HEK293T (cell line): ENCODE measurements around the gene VOPP1.

ENCODE experiments used
- CTCF ChIA-PET: fragments of 350-600 bp; formaldehyde crosslinking; extraction: SDS; loops from one replicate; lab custom pipeline; 2021; ENCODE audit warnings: antibody characterized with exemption, inconsistent platforms; lab: Yijun Ruan, JAX
- POLR2A ChIA-PET: fragments of 350-600 bp; formaldehyde crosslinking; extraction: SDS; loops from one replicate; lab custom pipeline; 2020; ENCODE audit warnings: antibody characterized with exemption, inconsistent platforms; lab: Yijun Ruan, JAX
- DNase-seq: peaks from one replicate; pipeline ENCODE4 v3.0.0; 2012; ENCODE audit warnings: mixed read lengths; ENCODE audit errors: extremely low spot score
- ARNT ChIP-seq: fragments of 450-650 bp; IDR thresholded peaks from 2 replicates; pipeline ENCODE4 v1.6.1; 2017; ENCODE audit warnings: mild to moderate bottlenecking
- BHLHE40 ChIP-seq: fragments of 450-650 bp; IDR thresholded peaks from 2 replicates; pipeline ENCODE4 v1.6.1; 2016; ENCODE audit warnings: mild to moderate bottlenecking, moderate library complexity, borderline replicate concordance
- CTBP1 ChIP-seq: fragments of 450-650 bp; IDR thresholded peaks from 2 replicates; pipeline ENCODE4 v1.6.1; 2016; ENCODE audit warnings: borderline replicate concordance
- ELF4 ChIP-seq: fragments of 450-650 bp; IDR thresholded peaks from 2 replicates; pipeline ENCODE4 v1.6.1; 2017; ENCODE audit warnings: antibody characterized with exemption
- FOXA1 ChIP-seq: fragments of 450-650 bp; IDR thresholded peaks from 2 replicates; pipeline ENCODE4 v1.6.1; 2016; ENCODE audit warnings: mild to moderate bottlenecking
- FOXK2 ChIP-seq: fragments of 450-650 bp; IDR thresholded peaks from 2 replicates; pipeline ENCODE4 v1.6.1; 2016; ENCODE audit warnings: mild to moderate bottlenecking
- FOXM1 ChIP-seq: fragments of 450-650 bp; IDR thresholded peaks from 2 replicates; pipeline ENCODE4 v1.6.1; 2017; ENCODE audit warnings: mild to moderate bottlenecking, borderline replicate concordance
- HDGF ChIP-seq: fragments of 450-650 bp; IDR thresholded peaks from 2 replicates; pipeline ENCODE4 v1.6.1; 2017; ENCODE audit warnings: antibody characterized with exemption, borderline replicate concordance
- L3MBTL2 ChIP-seq: fragments of 450-650 bp; conservative IDR thresholded peaks from 2 replicates; pipeline ENCODE4 v1.6.1; 2016; ENCODE audit warnings: mild to moderate bottlenecking
- LEF1 ChIP-seq: fragments of 450-650 bp; IDR thresholded peaks from 2 replicates; pipeline ENCODE4 v1.6.1; 2017; ENCODE audit warnings: mild to moderate bottlenecking, borderline replicate concordance
- NFRKB ChIP-seq: fragments of 450-650 bp; IDR thresholded peaks from 2 replicates; pipeline ENCODE4 v1.6.1; 2016; ENCODE audit warnings: mild to moderate bottlenecking, moderate library complexity
- PKNOX1 ChIP-seq: fragments of 450-650 bp; IDR thresholded peaks from 2 replicates; pipeline ENCODE4 v1.6.1; 2016
- SP1 ChIP-seq: fragments of 450-650 bp; IDR thresholded peaks from 2 replicates; pipeline ENCODE4 v1.6.1; 2017
- SUZ12 ChIP-seq: fragments of 450-650 bp; IDR thresholded peaks from 2 replicates; pipeline ENCODE4 v1.6.1; 2016; ENCODE audit warnings: mild to moderate bottlenecking
- TARDBP ChIP-seq: fragments of 450-650 bp; IDR thresholded peaks from 2 replicates; pipeline ENCODE4 v1.6.1; 2016
- ZNF384 ChIP-seq: fragments of 450-650 bp; IDR thresholded peaks from 2 replicates; pipeline ENCODE4 v1.6.1; 2016

VOPP1 gene

GRCh38 chr7:55458351-55458750 is 114.0 kb downstream of the VOPP1 start:
- no peak for DNase-seq
- ChIA-PET POLR2A (no interaction called here), CTCF (no interaction called here)
- TF ChIP-seq FOXA1 (no peak), CTBP1 (no peak), FOXK2 (no peak), ELF4 (no peak), L3MBTL2 (no peak), LEF1 (no peak), BHLHE40 (no peak), NFRKB (no peak), HDGF (no peak), ARNT (no peak), SUZ12 (no peak), SP1 (no peak)

- TF ChIP-seq LEF1 (no peak), NFRKB (no peak), TARDBP (no peak), ARNT (no peak)
- ChIA-PET POLR2A (no interaction called here), CTCF (no interaction called here)
- DNase-seq = no peak
These were observed 114.5 kb downstream of the VOPP1 start for GRCh38 chr7:55457801-55458200.

- POLR2A ChIA-PET = interaction anchor here (1.0 kb wide), 1 partner anchor 120 kb away, joined by 4 read pairs; no protein-coding TSS in a partner anchor
- TF ChIP-seq BHLHE40 = no peak
- TF ChIP-seq CTBP1 = no peak
- TF ChIP-seq FOXM1 = no peak
- TF ChIP-seq FOXA1 = no peak
These were observed 119.3 kb downstream of the VOPP1 start for GRCh38 chr7:55452971-55453370.

GRCh38 chr7:55449992-55450535 is 122.2 kb downstream of the VOPP1 start:
- TF ChIP-seq ELF4 (no peak), NFRKB (no peak), TARDBP (no peak), L3MBTL2 (no peak), HDGF (no peak), SP1 (no peak), FOXK2 (no peak), ARNT (no peak), PKNOX1 (no peak), FOXM1 (no peak), ZNF384 (no peak), BHLHE40 (no peak), FOXA1 (no peak), LEF1 (no peak), SUZ12 (no peak), CTBP1 (no peak)

More at GRCh38 chr7:55452971-55453370, 119.3 kb downstream of the VOPP1 start:
- CTCF ChIA-PET = no interaction called here
- DNase-seq = no peak

GRCh38 chr7:55449205-55449991 is 122.9 kb downstream of the VOPP1 start:
- CTCF ChIA-PET = no interaction called here
- no peak for DNase-seq

More at GRCh38 chr7:55449992-55450535, 122.2 kb downstream of the VOPP1 start:
- POLR2A ChIA-PET = no interaction called here
- DNase-seq = no peak
- CTCF ChIA-PET = no interaction called here

GRCh38 chr7:55448526-55448925 is 123.8 kb downstream of the VOPP1 start:
- no peak for TF ChIP-seq NFRKB
- TF ChIP-seq ZNF384 = no peak
- DNase-seq = no peak
- POLR2A ChIA-PET = no interaction called here
- CTCF ChIA-PET = no interaction called here

More at GRCh38 chr7:55449205-55449991, 122.9 kb downstream of the VOPP1 start:
- TF ChIP-seq NFRKB (no peak), L3MBTL2 (no peak), TARDBP (no peak), FOXK2 (no peak), SUZ12 (no peak), FOXA1 (no peak), SP1 (no peak), FOXM1 (no peak)
- POLR2A ChIA-PET = no interaction called here

- no peak for TF ChIP-seq NFRKB
- no peak for DNase-seq
- CTCF ChIA-PET = no interaction called here
- POLR2A ChIA-PET = no interaction called here
These were observed 127.5 kb downstream of the VOPP1 start for GRCh38 chr7:55444786-55445185.

GRCh38 chr7:55441774-55442522 is 130.4 kb downstream of the VOPP1 start:
- ChIA-PET POLR2A (no interaction called here), CTCF (no interaction called here)
- TF ChIP-seq HDGF = no peak
- TF ChIP-seq BHLHE40 = no peak
- TF ChIP-seq ARNT = no peak
- TF ChIP-seq SP1 = no peak
- no peak for TF ChIP-seq NFRKB
- no peak for TF ChIP-seq L3MBTL2
- no peak for TF ChIP-seq PKNOX1
- no peak for TF ChIP-seq TARDBP
- no peak for TF ChIP-seq ZNF384
- no peak for TF ChIP-seq FOXM1
- no peak for TF ChIP-seq CTBP1
- TF ChIP-seq FOXA1 = no peak
- TF ChIP-seq LEF1 = no peak
- TF ChIP-seq SUZ12 = no peak
- TF ChIP-seq FOXK2 = no peak
- TF ChIP-seq ELF4 = no peak
- no peak for DNase-seq
